GM20431 (cell line): ENCODE measurements around the gene INPP1.
"Not testable (repeated sequence)": the region's sequence is repeated elsewhere in the genome, so short reads cannot be mapped to it uniquely, and the experiment has no call there.

Experiments
- in situ Hi-C: fragments of 300-500 bp; cut with MseI, MboI; formaldehyde crosslinking; loops from one replicate; pipeline ENCODE4 v1.15.0; 2020; ENCODE audit warnings: low sequenced_read_pairs; ENCODE audit not compliant: unreplicated experiment

The INPP1 gene

GRCh38 chr2:190358655-190359448 is 15.5 kb downstream of the INPP1 start:
- in situ Hi-C loops = not testable (repeated sequence)

GRCh38 chr2:190360561-190360960 is 17.2 kb downstream of the INPP1 start:
- in situ Hi-C loops = no loop called here

- in situ Hi-C loops = no loop called here
Observed at GRCh38 chr2:190360965-190361364, 17.6 kb downstream of the INPP1 start.

- in situ Hi-C loops = no loop called here
Observed at GRCh38 chr2:190361572-190361971, 18.2 kb downstream of the INPP1 start.

- in situ Hi-C loops = no loop called here
Observed at GRCh38 chr2:190362894-190363293, 19.5 kb downstream of the INPP1 start.

GRCh38 chr2:190365499-190366204 is 22.3 kb downstream of the INPP1 start:
- in situ Hi-C loops = no loop called here

- in situ Hi-C loops = no loop called here
Observed at GRCh38 chr2:190366248-190366753, 22.9 kb downstream of the INPP1 start.

GRCh38 chr2:190367091-190367490 is 23.7 kb downstream of the INPP1 start:
- in situ Hi-C loops = no loop called here

- in situ Hi-C loops = loop anchor here (10.0 kb wide), 1 partner anchor 285 kb away; no protein-coding TSS in a partner anchor
Observed at GRCh38 chr2:190369635-190370034, 26.2 kb downstream of the INPP1 start.

GRCh38 chr2:190376083-190376482 is 32.7 kb downstream of the INPP1 start:
- in situ Hi-C loops = loop anchor here (10.0 to 25.0 kb wide), 3 partner anchors 291 to 436 kb away; no protein-coding TSS in a partner anchor

- in situ Hi-C loops = loop anchor here (10.0 to 25.0 kb wide), 3 partner anchors 292 to 436 kb away; no protein-coding TSS in a partner anchor
Observed at GRCh38 chr2:190376591-190377245, 33.3 kb downstream of the INPP1 start.

GRCh38 chr2:190378880-190379237 is 35.5 kb downstream of the INPP1 start:
- in situ Hi-C loops = loop anchor here (10.0 to 25.0 kb wide), 3 partner anchors 294 to 433 kb away; no protein-coding TSS in a partner anchor

- in situ Hi-C loops = loop anchor here (10.0 to 25.0 kb wide), 3 partner anchors 295 to 433 kb away; no protein-coding TSS in a partner anchor
Observed at GRCh38 chr2:190379249-190379964, 36.0 kb downstream of the INPP1 start.

GRCh38 chr2:190380962-190381412 is 37.6 kb downstream of the INPP1 start:
- in situ Hi-C loops = loop anchor here (25.0 kb wide), 2 partner anchors 306 to 431 kb away; no protein-coding TSS in a partner anchor

GRCh38 chr2:190382851-190383250 is 39.5 kb downstream of the INPP1 start:
- in situ Hi-C loops = loop anchor here (25.0 kb wide), 2 partner anchors 304 to 429 kb away; no protein-coding TSS in a partner anchor

- in situ Hi-C loops = loop anchor here (25.0 kb wide), 2 partner anchors 300 to 425 kb away; no protein-coding TSS in a partner anchor
Observed at GRCh38 chr2:190387422-190387821, 44.0 kb downstream of the INPP1 start.

- in situ Hi-C loops = loop anchor here (25.0 kb wide), 2 partner anchors 291 to 416 kb away; no protein-coding TSS in a partner anchor
Observed at GRCh38 chr2:190396271-190396670, 52.9 kb downstream of the INPP1 start.

- in situ Hi-C loops = no loop called here
Observed at GRCh38 chr2:190402986-190403603, 59.7 kb downstream of the INPP1 start.

- in situ Hi-C loops = no loop called here
Observed at GRCh38 chr2:190404487-190404886, 61.1 kb downstream of the INPP1 start.
